HPDE6-E6E7 (cell line): ENCODE results near the gene SERPIND1.
"Not testable (repeated sequence)": the region's sequence is repeated elsewhere in the genome, so short reads cannot be mapped to it uniquely, and the experiment has no call there.

Experiments
- DNase-seq: peaks from one replicate; pipeline ENCODE4 v3.0.0; 2011; ENCODE audit warnings: missing footprints; ENCODE audit errors: extremely low spot score

Gene SERPIND1, protein sequence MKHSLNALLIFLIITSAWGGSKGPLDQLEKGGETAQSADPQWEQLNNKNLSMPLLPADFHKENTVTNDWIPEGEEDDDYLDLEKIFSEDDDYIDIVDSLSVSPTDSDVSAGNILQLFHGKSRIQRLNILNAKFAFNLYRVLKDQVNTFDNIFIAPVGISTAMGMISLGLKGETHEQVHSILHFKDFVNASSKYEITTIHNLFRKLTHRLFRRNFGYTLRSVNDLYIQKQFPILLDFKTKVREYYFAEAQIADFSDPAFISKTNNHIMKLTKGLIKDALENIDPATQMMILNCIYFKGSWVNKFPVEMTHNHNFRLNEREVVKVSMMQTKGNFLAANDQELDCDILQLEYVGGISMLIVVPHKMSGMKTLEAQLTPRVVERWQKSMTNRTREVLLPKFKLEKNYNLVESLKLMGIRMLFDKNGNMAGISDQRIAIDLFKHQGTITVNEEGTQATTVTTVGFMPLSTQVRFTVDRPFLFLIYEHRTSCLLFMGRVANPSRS

DNA sequence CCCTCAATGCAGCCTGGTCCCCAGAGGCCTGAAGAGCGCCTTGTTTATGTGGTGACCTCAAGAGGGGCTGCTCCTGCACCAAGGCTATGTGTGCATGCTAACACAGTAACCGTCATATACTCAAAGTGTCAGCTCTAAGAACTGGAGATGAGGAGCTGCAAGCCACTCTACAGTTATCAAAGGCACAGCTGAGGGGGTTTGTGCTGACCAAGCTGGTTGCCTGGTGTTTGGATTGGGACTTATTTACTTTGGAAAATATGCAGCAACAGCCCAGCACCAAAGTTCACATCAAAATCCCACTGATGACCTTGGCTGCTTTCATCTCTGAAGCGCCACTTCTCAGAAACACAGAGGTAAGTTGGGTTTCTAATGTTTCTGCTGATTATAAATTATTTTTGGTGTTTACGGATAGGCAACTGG lies at the start of gene SERPIND1:
Gene SERPIND1 (plus strand): TSS at position 321 of the 420 bp plus-strand sequence. CDS start 5,200 bp downstream, outside the sequence.
- no peak for DNase-seq

DNA sequence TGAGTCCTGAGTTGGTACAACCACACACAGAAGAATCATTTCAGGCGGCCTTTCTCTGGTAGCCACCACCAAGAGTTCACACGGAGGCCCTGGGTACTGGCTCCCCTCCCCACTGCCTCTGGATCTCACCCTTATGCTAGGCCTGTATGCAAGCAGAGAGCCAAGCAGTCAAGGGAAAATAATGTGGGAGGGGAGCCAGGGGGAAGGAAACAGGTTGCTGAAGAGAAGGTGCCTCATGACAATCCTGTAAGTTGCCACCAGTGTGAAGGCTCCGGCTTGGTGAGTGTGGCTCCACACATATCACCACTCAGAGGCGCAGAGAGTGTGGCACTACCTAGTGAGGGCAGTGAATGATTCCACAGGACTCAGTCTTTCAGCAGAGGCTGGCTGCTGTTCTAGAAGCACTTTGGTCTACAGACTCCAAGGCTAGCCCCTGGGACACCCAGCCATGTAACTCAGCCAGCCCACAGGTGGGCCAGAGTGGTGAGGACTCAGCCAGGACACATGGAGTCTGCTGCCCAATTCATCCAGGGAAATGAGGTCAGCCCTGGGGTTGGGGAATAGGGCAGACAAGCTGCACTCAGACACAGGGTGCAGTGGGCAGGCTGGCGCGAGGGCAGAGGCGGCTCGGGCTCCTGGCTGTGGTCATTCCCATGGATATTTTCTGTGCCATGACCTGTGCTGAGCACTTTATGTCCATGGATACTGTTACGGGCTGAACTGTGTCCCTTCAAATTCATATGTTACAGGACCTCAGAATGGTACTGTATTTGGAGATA lies 49.0 kb upstream of the SERPIND1 start:
- no peak for DNase-seq

DNA sequence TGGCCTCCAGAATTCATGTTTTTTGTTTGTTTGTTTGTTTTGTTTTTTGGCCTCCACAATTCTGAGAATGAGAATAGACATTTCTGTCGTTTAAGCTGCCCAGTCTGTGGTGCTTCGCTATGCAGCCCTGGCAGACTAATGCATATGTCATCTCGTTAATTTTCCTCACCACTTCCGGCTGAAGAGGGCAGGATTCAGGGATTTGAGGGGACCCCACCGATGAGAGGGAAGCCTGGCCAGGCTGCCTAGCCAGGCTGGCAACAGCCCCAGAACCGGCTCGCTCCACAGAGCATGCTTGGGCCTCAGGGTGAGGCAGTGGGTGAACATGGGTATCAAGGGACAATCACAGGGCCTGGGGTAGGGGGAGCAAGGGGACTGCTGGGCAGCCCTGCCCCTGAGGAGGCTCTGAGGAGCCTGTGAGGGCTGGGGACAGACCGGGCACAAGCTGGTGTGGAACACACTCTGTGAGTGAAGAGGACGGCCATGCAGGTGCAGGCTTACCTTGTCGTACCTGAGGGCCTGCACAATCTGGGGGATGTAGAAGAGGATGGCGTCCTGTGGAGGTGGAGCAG lies 47.8 kb upstream of the SERPIND1 start:
- DNase-seq, result no peak

DNA sequence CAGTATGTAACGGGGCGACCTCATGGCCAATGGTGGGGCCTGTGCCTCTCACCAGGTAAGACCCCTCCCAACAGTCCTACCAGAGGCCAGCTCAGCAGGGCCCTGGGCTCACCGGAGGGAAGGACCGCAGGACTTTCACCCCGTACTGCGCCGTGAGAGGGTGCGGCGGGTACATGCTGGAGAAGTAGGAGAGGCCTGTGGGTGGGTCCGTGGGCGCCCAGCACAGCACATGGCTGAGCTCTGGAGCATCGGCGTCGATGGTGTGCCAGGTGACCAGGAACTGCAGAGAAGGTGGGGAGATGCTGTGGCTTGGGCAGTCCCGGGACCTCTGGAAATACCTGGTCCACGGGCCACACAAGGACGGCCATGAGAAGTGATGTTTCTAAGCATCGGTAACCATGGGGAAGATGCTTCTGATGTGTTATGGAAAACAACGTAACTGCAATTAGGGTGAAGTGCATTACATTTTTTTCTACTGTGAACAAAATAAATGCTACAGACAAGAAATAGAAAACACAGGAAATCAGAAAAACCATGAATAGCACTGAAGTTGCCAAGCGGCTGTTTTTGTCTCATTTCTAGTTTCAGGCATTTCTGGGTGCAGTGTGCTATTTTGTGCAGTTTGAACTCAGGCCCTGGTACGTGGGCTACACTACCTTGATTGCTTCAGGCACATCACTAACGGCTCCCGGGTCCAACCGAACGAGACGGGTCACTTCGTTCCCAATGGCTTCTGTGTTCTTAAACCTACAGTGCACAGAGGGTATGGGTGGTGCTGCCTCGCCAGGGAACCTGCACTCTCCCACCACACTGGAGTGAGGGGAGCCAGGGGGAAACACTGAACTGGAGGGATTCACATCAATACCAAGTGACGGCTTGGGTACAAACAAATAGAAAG lies 46.5 kb upstream of the SERPIND1 start:
- DNase-seq, result no peak

DNA sequence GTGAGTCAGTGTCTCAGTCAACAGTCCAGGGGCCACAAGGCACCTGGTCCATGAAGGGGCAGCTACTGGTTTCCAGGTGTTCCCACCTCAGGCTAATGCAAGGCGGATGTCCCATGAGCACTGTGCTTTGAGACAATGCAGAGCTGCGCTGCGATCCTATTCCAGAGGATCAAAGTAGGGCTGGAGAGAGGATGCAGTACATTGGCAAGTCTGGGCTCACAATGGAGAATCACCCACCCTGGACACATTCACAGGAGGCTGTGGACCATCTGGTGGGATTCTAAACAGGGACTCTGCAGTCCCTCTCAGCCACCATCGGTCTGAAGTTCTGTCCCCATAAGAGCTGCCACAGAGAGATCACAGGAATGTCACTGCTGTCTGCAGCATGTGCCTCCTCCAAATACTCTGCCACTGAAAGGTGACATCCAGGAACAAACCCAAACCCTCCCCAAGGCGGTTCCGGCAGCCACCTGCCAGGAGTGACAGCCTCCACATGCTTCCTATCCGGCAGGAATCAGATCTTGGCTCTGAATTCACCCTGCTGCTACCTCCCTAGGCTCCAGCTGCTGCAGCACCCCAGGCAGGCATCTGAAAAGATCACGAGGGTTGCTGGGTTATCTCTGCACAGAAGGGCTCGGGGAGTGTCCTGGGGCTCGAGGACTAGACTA lies 45.3 kb upstream of the SERPIND1 start:
- no peak for DNase-seq

DNA sequence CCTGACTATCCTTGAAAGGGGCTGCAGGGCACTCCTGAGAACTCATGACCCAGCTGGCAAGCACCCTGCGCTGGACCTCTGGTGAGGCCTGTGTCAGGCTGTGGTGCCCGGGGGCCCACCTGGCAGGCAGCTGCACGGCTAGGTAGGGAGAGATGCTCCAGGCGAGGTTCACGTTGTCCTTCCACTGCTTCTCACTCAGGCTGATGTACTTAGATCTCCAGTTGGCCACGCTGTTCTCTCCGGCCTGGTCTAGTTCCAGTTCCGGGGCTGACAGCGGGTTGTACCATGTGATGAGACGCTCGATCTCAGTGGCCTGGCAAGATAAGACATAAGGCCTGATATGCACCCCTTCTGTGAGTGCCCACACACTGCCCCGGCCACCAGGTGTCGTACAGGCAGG lies 44.7 kb upstream of the SERPIND1 start:
- DNase-seq, result no peak

DNA sequence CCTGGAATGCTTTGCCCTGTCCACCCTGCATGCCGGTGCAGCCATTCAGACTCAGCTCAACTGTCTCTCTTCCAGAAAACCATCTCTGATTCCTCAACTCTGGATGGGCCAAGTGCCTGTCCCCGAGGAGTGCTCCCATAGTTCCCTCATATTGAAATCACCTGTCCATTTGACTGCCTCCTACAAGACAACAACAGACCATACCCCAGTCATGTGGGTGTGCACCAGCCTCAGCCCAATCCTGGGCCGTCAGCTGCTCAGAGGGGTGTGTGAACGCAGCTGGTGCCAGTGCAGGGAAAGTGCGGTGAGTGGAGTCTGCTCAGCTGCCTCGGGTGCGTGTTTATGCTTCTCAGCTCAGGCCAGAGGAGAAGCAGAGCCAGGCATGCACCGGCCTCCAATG lies 41.5 kb upstream of the SERPIND1 start:
- not testable (repeated sequence) for DNase-seq

DNA sequence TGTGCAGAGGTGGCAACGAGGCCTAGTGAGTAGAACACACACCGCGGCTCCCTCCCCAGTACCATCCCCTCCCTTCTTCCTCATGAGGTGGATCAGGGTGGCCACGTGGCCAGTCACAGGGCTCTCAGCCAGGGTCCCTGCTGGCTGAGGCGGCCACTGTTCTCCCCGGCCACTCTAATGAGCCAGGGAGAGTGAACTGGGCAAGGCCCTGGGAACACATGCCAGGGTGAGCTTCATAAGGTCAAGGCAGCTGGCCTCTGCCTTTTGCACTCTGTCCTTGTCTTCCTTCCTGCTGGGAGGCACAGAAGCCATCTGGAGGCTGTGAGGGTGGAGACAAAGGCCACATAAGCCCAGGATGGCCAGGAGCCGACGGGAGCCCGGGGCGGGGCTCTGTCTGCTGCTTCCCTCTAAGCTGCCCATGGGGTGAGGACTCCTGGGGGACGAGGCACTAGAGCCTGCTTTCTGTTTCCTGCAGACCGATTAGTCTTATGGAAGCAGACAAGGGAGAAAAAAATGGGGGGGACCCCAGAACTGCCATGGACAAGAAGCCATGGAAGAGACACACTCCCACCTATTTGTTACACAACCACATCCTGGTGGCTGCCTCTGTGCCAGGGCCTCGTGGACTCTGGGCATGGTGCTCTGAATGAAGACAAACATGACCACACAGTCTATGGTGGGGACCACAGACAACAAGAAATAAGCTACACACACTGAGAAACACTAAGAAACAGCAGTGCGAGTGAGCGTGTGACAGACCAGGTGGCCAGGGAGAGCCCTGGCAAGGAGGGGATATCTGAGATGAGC lies 38.4 kb upstream of the SERPIND1 start:
- DNase-seq, result not testable (repeated sequence)

DNA sequence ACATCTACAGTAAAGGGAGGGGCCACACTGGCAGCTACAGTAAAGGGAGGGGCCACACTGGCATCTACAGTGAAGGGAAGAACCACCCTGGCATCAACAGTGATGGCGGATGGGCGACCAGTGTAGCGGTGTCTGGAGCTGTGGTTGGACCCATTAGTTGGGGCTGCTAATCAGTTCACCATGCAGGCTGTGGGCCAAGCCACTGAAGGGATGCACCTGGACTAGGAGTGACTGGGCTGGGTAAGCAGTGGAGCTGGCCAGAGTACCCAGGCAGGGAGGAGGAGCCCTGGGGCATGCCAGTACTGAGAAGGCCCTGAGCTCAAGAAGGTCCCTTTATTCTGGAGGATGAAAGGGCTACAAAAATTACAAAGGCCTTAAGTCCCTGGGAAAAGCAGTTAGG lies 37.0 kb upstream of the SERPIND1 start:
- DNase-seq, result not testable (repeated sequence)

DNA sequence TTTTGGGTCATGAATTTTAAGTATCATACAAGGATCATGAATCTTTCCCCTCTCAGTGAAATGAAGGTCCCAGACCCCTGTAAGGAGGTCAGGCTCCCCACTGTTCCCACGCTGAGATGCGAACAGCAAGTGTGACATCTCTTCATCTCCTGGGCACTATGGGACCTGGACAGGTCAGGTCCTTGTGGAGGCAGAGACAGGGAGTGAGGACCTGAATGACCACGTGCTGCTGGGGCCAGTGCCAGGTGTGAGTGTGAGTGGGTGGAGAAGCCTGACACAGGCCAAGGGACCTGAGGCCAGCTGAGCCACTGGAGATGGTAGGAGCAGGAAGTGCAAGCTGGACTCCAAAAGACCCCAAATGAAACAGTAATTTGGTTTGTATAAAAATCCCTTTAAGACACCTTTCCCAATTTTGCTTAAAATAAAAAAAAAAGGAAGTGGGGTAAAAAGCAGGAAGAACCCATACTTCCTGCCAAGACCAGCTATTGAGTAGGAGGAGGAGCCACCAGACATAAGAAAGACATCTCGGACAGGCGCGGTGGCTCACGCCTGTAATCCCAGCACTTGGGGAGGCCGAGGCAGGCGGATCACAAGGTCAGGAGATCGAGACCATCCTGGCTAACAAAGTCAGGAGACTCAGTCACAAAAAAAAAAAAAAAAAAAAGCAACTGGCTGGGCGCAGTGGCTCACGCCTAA lies 35.4 kb upstream of the SERPIND1 start:
- no peak for DNase-seq

DNA sequence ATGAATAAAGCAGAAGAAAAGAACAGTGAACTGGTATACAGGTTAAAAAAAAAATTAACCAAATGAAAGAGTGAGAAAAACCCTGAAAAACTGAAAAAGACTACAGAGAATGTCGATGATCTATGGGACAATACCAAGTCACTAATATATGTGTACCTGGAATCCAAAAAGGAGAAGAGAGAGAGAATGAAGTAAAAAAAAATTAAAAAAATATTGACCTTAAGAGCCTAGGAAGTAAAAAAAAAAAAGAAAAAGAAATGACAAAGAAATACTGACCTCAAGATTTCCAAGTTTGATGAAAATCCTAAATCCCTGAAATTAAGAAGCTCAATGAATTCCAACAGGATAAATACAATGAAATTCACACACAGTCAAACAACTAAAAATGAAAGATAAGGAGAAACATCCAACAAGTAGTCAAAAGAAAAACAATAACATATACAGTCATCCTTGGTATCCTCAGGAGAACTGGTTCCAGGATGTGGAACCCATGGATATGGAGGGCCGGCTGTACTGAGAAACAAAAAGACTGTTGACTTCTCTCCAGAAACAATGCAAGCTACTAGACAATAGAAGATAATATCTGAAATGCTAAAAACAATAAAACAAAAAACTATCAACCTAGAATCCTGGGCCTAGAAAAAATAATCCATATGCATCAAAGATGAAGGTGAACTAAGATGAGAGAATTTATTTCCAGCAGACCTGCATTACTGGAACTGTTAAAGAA lies 33.5 kb upstream of the SERPIND1 start:
- no peak for DNase-seq

DNA sequence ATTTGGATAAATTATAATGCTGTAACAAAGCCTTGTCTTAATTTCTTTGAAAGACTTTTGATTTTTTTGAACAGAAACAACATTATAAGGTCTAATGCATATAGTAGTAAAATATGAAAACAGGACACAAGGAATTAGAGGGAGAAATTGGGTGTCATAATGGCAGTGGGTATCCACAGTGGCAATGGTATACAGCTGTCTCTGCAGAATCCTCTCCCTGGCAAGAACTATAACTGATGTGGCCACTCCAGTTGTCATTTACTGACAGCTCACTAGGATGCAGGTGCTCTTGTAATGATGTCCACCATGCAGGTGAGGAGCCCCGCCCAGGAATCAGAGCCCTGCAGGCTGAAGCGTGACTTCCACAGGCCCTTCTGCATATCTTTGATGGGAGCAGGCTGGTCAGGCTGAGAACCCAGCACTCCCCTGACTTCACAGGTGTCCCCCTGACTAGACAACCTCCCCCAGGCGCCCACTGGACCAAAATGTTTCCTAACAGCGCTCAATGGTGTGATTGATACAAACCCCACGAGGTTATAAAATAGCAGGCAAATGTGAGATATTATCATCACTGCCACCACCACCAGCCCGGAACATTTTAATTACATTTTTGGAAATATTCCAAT lies 32.8 kb upstream of the SERPIND1 start:
- DNase-seq, result no peak

DNA sequence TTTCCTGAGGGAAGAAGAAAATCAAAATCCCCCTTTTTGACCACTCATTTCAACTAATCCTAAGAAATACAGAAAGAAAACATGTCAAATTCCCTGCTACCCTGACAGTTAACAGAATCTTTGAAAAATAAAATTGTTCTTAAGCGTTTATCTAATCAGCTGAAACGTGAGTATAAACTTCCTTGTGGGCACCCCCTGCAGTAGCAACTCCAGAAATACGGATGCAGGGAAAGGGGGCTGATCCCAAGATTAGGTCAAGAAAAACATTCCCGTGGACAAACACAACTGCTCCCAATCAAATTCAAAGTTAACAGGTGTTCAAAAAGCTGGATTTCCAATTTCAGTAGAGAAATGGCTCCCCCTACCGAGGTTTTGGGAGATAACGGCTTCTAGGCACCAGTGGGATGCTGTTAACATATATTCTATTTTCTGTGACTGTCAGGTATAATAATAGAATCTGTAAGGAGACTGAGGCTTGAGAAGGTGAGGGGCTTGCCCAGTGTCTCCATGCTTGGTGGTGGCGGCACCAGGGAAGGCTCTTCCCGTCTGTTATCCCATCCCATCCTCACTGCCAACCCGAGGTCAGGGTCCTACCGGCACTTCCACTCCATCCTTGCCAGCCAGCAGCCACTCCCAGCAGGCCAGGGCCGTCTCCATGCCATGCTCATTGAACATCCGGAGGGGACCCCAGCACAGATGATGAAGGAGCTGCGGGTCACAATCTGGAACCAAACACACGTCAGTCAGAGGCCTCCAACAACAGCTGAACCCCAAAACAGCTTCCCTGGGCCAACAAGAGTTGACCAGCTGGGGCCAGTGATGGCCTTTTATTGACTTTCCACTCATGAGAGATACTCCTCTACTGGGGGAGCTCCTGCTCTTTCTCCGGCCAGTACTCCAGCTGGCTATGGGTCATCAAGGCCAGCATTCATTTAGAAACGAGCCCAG lies 32.0 kb upstream of the SERPIND1 start:
- peak; percentile 49 for DNase-seq

DNA sequence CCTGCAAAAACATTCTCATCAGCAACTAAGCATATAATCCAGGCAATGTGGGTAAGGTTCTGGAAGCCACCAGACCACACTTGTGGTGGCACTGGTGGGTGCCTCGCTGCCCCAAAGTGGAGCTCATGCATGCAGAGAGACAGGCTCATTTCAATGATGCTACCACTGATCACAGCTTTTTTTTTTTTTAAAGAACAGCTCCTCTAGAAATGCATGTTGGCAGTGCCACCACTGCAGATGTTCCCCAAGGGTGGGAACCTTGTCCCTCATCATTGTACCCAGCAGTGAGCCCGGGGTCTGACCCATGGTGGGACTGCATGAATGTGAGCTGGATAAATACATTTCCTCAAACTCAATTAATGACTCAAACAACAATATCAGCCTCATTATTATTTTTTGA lies 31.1 kb upstream of the SERPIND1 start:
- no peak for DNase-seq

DNA sequence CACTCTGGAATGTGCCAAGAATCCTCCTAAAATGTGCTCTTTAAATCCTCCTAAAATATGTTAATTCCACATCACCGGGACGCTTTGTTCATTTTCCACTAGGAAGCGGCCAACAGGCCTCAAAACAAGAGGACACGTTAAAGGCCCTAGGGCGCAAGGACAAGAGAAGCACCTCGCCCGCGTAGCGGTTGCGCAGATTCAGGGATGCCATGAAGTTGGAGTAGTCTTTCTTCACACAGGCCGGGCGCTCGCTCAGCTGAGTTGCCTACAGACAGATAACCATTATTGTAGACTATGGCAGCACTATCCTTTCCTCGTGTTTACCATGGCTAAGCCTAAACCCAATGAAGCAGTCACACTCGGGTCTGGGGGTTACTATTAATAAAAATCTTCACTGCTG lies 29.5 kb upstream of the SERPIND1 start:
- DNase-seq, result no peak

DNA sequence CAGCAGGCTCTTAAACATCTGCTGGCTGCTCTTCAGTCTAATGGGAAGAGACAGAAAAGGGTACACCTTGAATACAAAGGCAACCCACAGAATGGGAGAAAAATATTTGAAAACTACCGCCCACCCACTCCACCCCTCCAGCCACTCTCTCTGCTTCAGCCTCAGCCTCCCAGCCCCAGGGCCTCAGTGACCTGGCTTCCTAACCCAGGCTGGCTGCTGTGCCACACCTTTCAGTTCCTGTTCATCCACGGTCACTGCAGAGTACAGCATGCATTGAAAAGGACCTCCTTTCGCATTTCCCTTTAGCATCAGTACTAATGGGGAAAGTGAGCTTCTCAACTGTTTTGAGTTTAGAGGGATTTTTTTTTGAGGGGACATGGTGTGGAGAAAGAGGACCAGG lies 28.8 kb upstream of the SERPIND1 start:
- DNase-seq, result no peak
